Vagina (tissue), 2 donors: ENCODE results near the gene SLC51B. TPM values are rescaled to one million over a fixed set of nuclear protein-coding genes. Genes with fewer than 3 reads are reported as not detected.

Source experiments
- DNase-seq, 2 donors: peaks; one replicate each; pipeline ENCODE4 v3.0.0-alpha.2; 2017; ENCODE audit errors: extremely low spot score in 2 of 2
- H3K27ac ChIP-seq: fragments of 200-600 bp; sonication (generic); one replicate; pipeline ENCODE4 v1.5.1; 2019
- H3K27me3 ChIP-seq: fragments of 200-600 bp; sonication (generic); one replicate; pipeline ENCODE4 v1.5.1; 2019
- H3K36me3 ChIP-seq, 2 donors: fragments of 200-600 bp; sonication (generic); one replicate each; pipeline ENCODE4 v1.5.1; 2017 to 2019
- H3K4me1 ChIP-seq: fragments of 200-600 bp; sonication (generic); one replicate; pipeline ENCODE4 v1.5.1; 2019
- H3K4me3 ChIP-seq, 2 donors: fragments of 200-600 bp; sonication (generic); 1 replicate in 1 of 2; 2 replicates in 1 of 2; pipeline ENCODE4 v1.5.1; 2016 to 2019
- H3K9me3 ChIP-seq: fragments of 200-600 bp; sonication (generic); one replicate; pipeline ENCODE4 v1.5.1; 2019
- CTCF ChIP-seq, 3 experiments: fragments of 450-650 bp in 2 of 3; fragments of 200-600 bp in 1 of 3; sonication (generic) in 1 of 3; IDR thresholded peaks; one replicate each; pipeline ENCODE4 v1.5.1; 2017 to 2019; ENCODE audit warnings: antibody characterized with exemption in 3 of 3, mild to moderate bottlenecking in 2 of 3, moderate library complexity in 2 of 3
- POLR2A ChIP-seq, 2 donors: fragments of 450-650 bp; IDR thresholded peaks; one replicate each; pipeline ENCODE4 v1.6.1; 2017; ENCODE audit warnings: antibody characterized with exemption in 2 of 2, mild to moderate bottlenecking in 2 of 2, moderate library complexity in 2 of 2
- POLR2AphosphoS5 ChIP-seq, 2 donors: sonication (generic); formaldehyde crosslinking; IDR thresholded peaks; one replicate each; pipeline ENCODE4 v1.9.0; 2017; ENCODE audit warnings: antibody characterized with exemption in 2 of 2, mild to moderate bottlenecking in 2 of 2, low read depth in 1 of 2; ENCODE audit not compliant: insufficient read depth in 1 of 2
- intact Hi-C: fragments of 100-400 bp; cut with DNase I; formaldehyde crosslinking; loops from one replicate; pipeline ENCODE4 v1.15.1; 2023
- total RNA-seq: library from RNA; depleted of rRNA; stranded (reverse); fragments of >200 nt; gene quantifications from one replicate; pipeline ENCODE4 v1.2.3, GENCODE V29; 2016

The SLC51B gene
- total RNA-seq, 1 donor from 2014 or later: not detected

- Histone ChIP-seq H3K9me3 (no peaks in the 10 kb centered on the region), H3K27ac (peak overlapping the region; percentile 58), H3K36me3 (no peaks in the 10 kb centered on the region), H3K4me3 (no peak overlapping the region), H3K4me1 (peaks cover 54% of the 10 kb centered on the region), H3K27me3 (no peaks in the 10 kb centered on the region)
- intact Hi-C loops: loop anchor here (5.0 kb wide), 1 partner anchor 33 kb away; no protein-coding TSS in a partner anchor
- no peak for TF ChIP-seq POLR2AphosphoS5 (IDR thresholded peaks at IDR 0.05; ENCODE audit: insufficient read depth in 1 of 2, low read depth in 1 of 2)
- no peak for TF ChIP-seq CTCF (IDR thresholded peaks at IDR 0.05)
- no peak for TF ChIP-seq POLR2A (IDR thresholded peaks at IDR 0.05)
- no peak for DNase-seq
These were observed 40.1 kb downstream of the SLC51B start for GRCh38 chr15:65085207-65085753.

GRCh38 chr15:65085990-65086679 is 40.9 kb downstream of the SLC51B start:
- no peak for DNase-seq
- Histone ChIP-seq H3K4me3 (no peak overlapping the region), H3K36me3 (no peaks in the 10 kb centered on the region), H3K9me3 (no peaks in the 10 kb centered on the region), H3K27me3 (no peaks in the 10 kb centered on the region), H3K4me1 (peaks cover 54% of the 10 kb centered on the region), H3K27ac (peak overlapping the region; percentile 58)
- intact Hi-C loops: loop anchor here (5.0 kb wide), 1 partner anchor 34 kb away; no protein-coding TSS in a partner anchor
- TF ChIP-seq CTCF (IDR thresholded peaks at IDR 0.05) (no peak), POLR2AphosphoS5 (IDR thresholded peaks at IDR 0.05; ENCODE audit: insufficient read depth in 1 of 2, low read depth in 1 of 2) (no peak), POLR2A (IDR thresholded peaks at IDR 0.05) (no peak)

GRCh38 chr15:65086680-65087111 is 41.5 kb downstream of the SLC51B start:
- TF ChIP-seq POLR2A (IDR thresholded peaks at IDR 0.05) (no peak), POLR2AphosphoS5 (IDR thresholded peaks at IDR 0.05; ENCODE audit: insufficient read depth in 1 of 2, low read depth in 1 of 2) (no peak), CTCF (IDR thresholded peaks at IDR 0.05) (no peak)
- intact Hi-C loops: loop anchor here (5.0 kb wide), 1 partner anchor 34 kb away; no protein-coding TSS in a partner anchor

GRCh38 chr15:65087411-65087810 is 42.2 kb downstream of the SLC51B start:
- intact Hi-C loops: loop anchor here (5.0 kb wide), 1 partner anchor 35 kb away; no protein-coding TSS in a partner anchor
- Histone ChIP-seq H3K4me1 (peaks cover 50% of the 10 kb centered on the region), H3K27me3 (no peaks in the 10 kb centered on the region), H3K9me3 (no peaks in the 10 kb centered on the region), H3K4me3 (no peak overlapping the region), H3K27ac (peak overlapping the region; percentile 58), H3K36me3 (no peaks in the 10 kb centered on the region)
- no peak for DNase-seq
- TF ChIP-seq POLR2AphosphoS5 (IDR thresholded peaks at IDR 0.05; ENCODE audit: insufficient read depth in 1 of 2, low read depth in 1 of 2) (no peak), CTCF (IDR thresholded peaks at IDR 0.05) (no peak), POLR2A (IDR thresholded peaks at IDR 0.05) (no peak)

More at GRCh38 chr15:65086680-65087111, 41.5 kb downstream of the SLC51B start:
- no peaks in the 10 kb centered on the region for H3K36me3 ChIP-seq
- DNase-seq: no peak
- H3K4me3 ChIP-seq: no peak overlapping the region
- H3K4me1 ChIP-seq: peaks cover 53% of the 10 kb centered on the region
- H3K27ac ChIP-seq: peak overlapping the region; percentile 58
- no peaks in the 10 kb centered on the region for H3K27me3 ChIP-seq
- H3K9me3 ChIP-seq: no peaks in the 10 kb centered on the region
